Measurements from ENCODE around the gene IFT172. TPM values are rescaled to one million over a fixed set of nuclear protein-coding genes. Genes with fewer than 3 reads are reported as not detected.

IFT172 gene
- total RNA-seq, 2 donors from 2014 or later = 30.1 to 31.3 TPM

GRCh38 chr2:27495840-27496356 lies 6.4 kb upstream of the IFT172 start:
- Mint-ChIP-seq H3K4me1 (peaks cover 29% of the 10 kb centered on the region), H3K36me3 (ENCODE audit: low read depth) (peaks cover 6% of the 10 kb centered on the region), H3K4me3 (peak overlapping the region; percentile 72), H3K27ac (no peak overlapping the region), H3K9me3 (no peaks in the 10 kb centered on the region), H3K27me3 (ENCODE audit: insufficient read depth) (peaks cover 50% of the 10 kb centered on the region)
- no peak for DNase-seq
- H3K9ac ChIP-seq (ENCODE audit: extremely low read depth, low read length, poor library complexity, severe bottlenecking) = no peak overlapping the region
- peaks cover 71% of the 10 kb centered on the region for H3K27me3 ChIP-seq (ENCODE audit: control insufficient read depth, insufficient read depth, low read length, poor library complexity, severe bottlenecking)
- no peaks in the 10 kb centered on the region for H3K36me3 ChIP-seq (ENCODE audit: control insufficient read depth, insufficient read depth, low read length)
- H3K4me3 ChIP-seq (ENCODE audit: low read length) = peak overlapping the region; percentile 83
- whole genome bisulfite sequencing, 2 experiments (ENCODE audit: insufficient coverage in 1 of 2, insufficient read length in 1 of 2) = 64 to 93% methylated on average over 3 to 4 of the region's 4 CpGs
- peaks cover 6% of the 10 kb centered on the region for H3K4me1 ChIP-seq (ENCODE audit: control insufficient read depth, insufficient read depth, low read length)
- TF ChIP-seq CTCF (conservative IDR thresholded peaks at IDR 0.05) = no peak
- H3K27ac ChIP-seq (ENCODE audit: low read depth, low read length) = no peak overlapping the region
- H3K9me3 ChIP-seq (ENCODE audit: control insufficient read depth, low read length) = no peaks in the 10 kb centered on the region

- H3K9me3 ChIP-seq (ENCODE audit: control insufficient read depth, low read length) = no peaks in the 10 kb centered on the region
- H3K27ac ChIP-seq (ENCODE audit: low read depth, low read length) = no peak within 1 kb of the TSS
- peak within 1 kb of the TSS; percentile 83 for H3K4me3 ChIP-seq (ENCODE audit: low read length)
- Mint-ChIP-seq H3K9me3 (no peaks in the 10 kb centered on the region), H3K4me3 (peak within 1 kb of the TSS; percentile 72), H3K4me1 (peaks cover 32% of the 10 kb centered on the region), H3K36me3 (ENCODE audit: low read depth) (peaks cover 6% of the 10 kb centered on the region), H3K27ac (no peak within 1 kb of the TSS), H3K27me3 (ENCODE audit: insufficient read depth) (peaks cover 50% of the 10 kb centered on the region)
- peak; percentile 82 for DNase-seq
- no peak within 1 kb of the TSS for H3K9ac ChIP-seq (ENCODE audit: extremely low read depth, low read length, poor library complexity, severe bottlenecking)
- peaks cover 64% of the 10 kb centered on the region for H3K27me3 ChIP-seq (ENCODE audit: control insufficient read depth, insufficient read depth, low read length, poor library complexity, severe bottlenecking)
- WGBS, 2 experiments (ENCODE audit: insufficient coverage in 1 of 2, insufficient read length in 1 of 2) = 0% methylated on average over 6 to 69 of the region's 70 CpGs
- no peaks in the 10 kb centered on the region for H3K36me3 ChIP-seq (ENCODE audit: control insufficient read depth, insufficient read depth, low read length)
- no peak for TF ChIP-seq CTCF (conservative IDR thresholded peaks at IDR 0.05)
- peaks cover 7% of the 10 kb centered on the region for H3K4me1 ChIP-seq (ENCODE audit: control insufficient read depth, insufficient read depth, low read length)
These were observed 5.5 kb upstream of the IFT172 start, which contains the start of gene FNDC4 for GRCh38 chr2:27494944-27495554. TSS of gene FNDC4 (minus strand) at chr2:27495200. CDS start at chr2:27494679, 521 bp downstream.

- peak overlapping the region; percentile 72 for H3K4me3 Mint-ChIP-seq
- H3K27me3 ChIP-seq (ENCODE audit: control insufficient read depth, insufficient read depth, low read length, poor library complexity, severe bottlenecking) = peaks cover 59% of the 10 kb centered on the region
These were observed 4.9 kb upstream of the IFT172 start for GRCh38 chr2:27494284-27494943.

More at GRCh38 chr2:27494284-27494943, 4.9 kb upstream of the IFT172 start:
- Mint-ChIP-seq H3K4me1 (peaks cover 34% of the 10 kb centered on the region), H3K27ac (no peak overlapping the region), H3K9me3 (no peaks in the 10 kb centered on the region), H3K36me3 (ENCODE audit: low read depth) (peaks cover 6% of the 10 kb centered on the region), H3K27me3 (ENCODE audit: insufficient read depth) (peaks cover 50% of the 10 kb centered on the region)
- Histone ChIP-seq H3K4me3 (ENCODE audit: low read length) (peak overlapping the region; percentile 83), H3K9me3 (ENCODE audit: control insufficient read depth, low read length) (no peaks in the 10 kb centered on the region), H3K36me3 (ENCODE audit: control insufficient read depth, insufficient read depth, low read length) (no peaks in the 10 kb centered on the region), H3K27ac (ENCODE audit: low read depth, low read length) (no peak overlapping the region), H3K9ac (ENCODE audit: extremely low read depth, low read length, poor library complexity, severe bottlenecking) (no peak overlapping the region), H3K4me1 (ENCODE audit: control insufficient read depth, insufficient read depth, low read length) (peaks cover 9% of the 10 kb centered on the region)
- WGBS, 2 experiments (ENCODE audit: insufficient coverage in 1 of 2, insufficient read length in 1 of 2) = 11 to 18% methylated on average over 8 to 35 of the region's 35 CpGs
- DNase-seq = peak; percentile 69
- peak; percentile 37 for TF ChIP-seq CTCF (conservative IDR thresholded peaks at IDR 0.05)
